GM13976 (cell line): ENCODE results near the gene GALNT18.

Experiments
- DNase-seq: peaks from one replicate; pipeline ENCODE4 v3.0.0; 2012; ENCODE audit warnings: low spot score
- in situ Hi-C: fragments of 300-500 bp; cut with MboI; formaldehyde crosslinking; loops from one replicate; pipeline ENCODE4 v1.12.0; 2022; ENCODE audit warnings: low sequenced_read_pairs, mixed read lengths, inconsistent platforms; ENCODE audit not compliant: unreplicated experiment
- TF ChIP-seq, protein P1 (sequence below): IDR thresholded peaks from 2 replicates; pipeline ENCODE4 v1.5.1; 2012; ENCODE audit warnings: borderline replicate concordance, mild to moderate bottlenecking; ENCODE audit not compliant: insufficient read depth; ENCODE audit errors: extremely low read depth, missing control alignments, control extremely low read depth

Gene GALNT18

DNA sequence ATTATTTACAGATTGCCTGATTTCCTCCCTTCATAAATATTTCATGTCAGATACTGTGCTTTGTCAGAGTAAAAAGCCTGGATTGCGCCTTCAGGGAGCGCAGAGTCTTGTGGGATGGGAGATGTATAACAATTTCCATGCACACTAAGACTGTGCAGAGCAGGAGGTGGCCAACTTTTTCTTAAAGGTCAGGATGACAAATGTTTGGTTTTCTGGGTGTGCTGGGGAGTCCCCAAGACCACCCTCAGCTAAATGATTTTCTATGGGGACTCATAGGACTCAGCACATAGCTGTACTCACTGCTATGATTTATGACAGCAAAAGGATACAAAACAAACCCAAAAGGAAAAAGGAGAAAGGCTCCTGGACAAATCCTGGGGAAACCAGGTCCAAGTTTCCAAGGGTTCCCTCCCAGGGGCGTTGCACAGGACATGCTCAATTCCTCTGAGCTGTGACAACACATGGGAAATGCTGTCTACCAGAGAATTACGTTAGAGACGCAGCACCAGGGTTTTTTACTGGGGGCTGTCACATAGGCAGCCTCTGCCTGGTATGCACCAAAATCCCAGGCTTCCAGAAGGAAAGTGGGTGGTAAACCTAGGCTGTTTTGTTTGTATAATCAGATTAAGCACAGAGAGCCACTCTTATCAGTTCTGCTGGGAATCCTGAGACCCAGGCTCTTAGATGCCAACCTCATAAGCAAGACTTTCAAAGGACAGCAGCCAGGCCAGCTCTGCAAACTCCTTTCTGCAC, 327.8 kb downstream of the GALNT18 start:
- TF ChIP-seq, protein P1, sequence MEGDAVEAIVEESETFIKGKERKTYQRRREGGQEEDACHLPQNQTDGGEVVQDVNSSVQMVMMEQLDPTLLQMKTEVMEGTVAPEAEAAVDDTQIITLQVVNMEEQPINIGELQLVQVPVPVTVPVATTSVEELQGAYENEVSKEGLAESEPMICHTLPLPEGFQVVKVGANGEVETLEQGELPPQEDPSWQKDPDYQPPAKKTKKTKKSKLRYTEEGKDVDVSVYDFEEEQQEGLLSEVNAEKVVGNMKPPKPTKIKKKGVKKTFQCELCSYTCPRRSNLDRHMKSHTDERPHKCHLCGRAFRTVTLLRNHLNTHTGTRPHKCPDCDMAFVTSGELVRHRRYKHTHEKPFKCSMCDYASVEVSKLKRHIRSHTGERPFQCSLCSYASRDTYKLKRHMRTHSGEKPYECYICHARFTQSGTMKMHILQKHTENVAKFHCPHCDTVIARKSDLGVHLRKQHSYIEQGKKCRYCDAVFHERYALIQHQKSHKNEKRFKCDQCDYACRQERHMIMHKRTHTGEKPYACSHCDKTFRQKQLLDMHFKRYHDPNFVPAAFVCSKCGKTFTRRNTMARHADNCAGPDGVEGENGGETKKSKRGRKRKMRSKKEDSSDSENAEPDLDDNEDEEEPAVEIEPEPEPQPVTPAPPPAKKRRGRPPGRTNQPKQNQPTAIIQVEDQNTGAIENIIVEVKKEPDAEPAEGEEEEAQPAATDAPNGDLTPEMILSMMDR = no peak
- no peak for DNase-seq
- in situ Hi-C loops = no loop called here

DNA sequence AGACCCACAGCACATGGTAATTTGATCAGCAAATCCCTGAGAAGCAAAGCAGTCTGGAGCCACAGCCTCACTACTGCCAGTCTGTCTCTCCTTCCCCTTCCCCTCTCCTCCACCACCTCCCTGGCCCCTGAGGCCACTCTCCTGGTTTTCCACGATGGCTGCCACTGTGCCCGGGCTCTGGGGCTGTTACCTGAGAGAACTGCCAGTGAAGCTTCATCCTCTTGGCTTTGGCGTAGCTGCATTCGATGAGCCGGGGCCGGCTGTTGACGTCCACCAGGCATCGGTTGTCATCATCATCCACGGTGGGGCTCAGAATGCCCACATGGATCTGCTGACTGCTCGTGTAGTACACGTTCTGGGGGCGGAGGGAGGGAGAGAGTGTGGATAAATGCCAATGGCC, 329.0 kb downstream of the GALNT18 start:
- in situ Hi-C loops = no loop called here
- DNase-seq = no peak
- TF ChIP-seq, protein P1 = no peak

- TF ChIP-seq, protein P1 = no peak
- in situ Hi-C loops = no loop called here
- DNase-seq = no peak
Measured at GRCh38 chr11:11291041-11292015, 330.5 kb downstream of the GALNT18 start.

- DNase-seq = no peak
- in situ Hi-C loops = no loop called here
Measured at GRCh38 chr11:11290354-11290753, 331.5 kb downstream of the GALNT18 start.

DNA sequence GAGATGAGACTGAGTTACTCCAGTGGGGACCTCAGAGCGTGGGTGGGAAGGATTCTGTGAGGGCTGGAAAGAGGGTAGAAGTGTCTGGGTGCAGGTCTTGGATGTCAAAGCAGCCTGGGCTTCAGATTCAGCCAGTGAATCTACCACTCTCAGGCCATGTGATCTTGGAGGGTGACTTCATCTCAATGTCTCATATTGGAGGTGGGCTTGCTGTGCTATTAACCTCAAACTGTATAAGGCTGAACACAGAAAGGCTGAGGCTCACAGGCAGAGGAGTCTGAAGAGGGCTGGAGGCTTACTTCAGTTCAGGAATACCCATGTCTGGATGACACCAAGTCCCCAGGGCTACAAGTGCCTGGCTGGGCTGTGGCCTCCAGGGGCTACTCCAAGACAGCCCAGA, 332.1 kb downstream of the GALNT18 start:
- in situ Hi-C loops = no loop called here
- TF ChIP-seq, protein P1 = no peak

More at GRCh38 chr11:11290354-11290753, 331.5 kb downstream of the GALNT18 start:
- TF ChIP-seq, protein P1 = no peak

DNA sequence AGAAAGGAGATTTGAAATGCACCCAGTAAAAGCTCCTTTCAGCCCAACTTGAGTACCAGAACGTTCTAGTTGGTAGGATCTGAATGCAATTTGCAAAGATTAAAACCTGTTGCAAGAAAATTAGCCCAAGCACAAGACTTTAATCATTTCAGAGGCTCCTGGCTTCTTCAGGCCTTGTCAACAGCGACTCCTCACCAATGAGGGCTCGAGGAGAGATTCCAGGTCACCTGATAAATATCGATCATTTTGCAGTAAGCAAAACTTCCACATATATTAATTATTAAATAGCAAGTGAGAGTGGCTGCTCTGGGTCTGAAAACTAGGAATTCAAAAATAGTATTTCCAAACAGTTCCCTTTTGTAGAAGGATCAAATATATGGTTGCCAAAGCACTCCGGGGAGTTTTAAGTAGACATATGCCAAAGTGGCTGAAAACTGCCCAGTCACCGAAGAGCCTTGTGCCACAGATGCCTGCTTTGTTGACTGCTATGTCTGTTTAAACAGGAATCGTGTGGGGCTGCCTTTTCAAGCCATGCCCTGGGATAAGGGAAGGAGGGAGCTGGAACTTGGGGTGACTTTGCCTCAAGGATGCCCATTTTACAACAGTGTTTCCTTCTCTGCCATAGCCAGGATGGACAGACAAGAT, 332.7 kb downstream of the GALNT18 start:
- TF ChIP-seq, protein P1 = no peak
- in situ Hi-C loops = no loop called here
- no peak for DNase-seq

More for the DNA sequence above, 332.1 kb downstream of the GALNT18 start:
- no peak for DNase-seq
